HL-60 (cell line): Measurements from ENCODE around the gene TIE1.

ENCODE experiments used
- CTCF ChIP-seq: IDR thresholded peaks from one replicate; pipeline ENCODE4 v1.5.1; 2011; ENCODE audit warnings: low read length, control low read depth, inconsistent platforms; ENCODE audit not compliant: insufficient read depth
- GABPA ChIP-seq: IDR thresholded peaks from 2 replicates; pipeline ENCODE4 v1.6.1; 2012; ENCODE audit warnings: low read depth
- TF ChIP-seq, protein P1 (sequence below): IDR thresholded peaks from 2 replicates; pipeline ENCODE4 v1.6.1; 2012; ENCODE audit warnings: low read depth; ENCODE audit not compliant: insufficient replicate concordance

- TF ChIP-seq GABPA (no peak; the same call in 1 of the 2 replicates), CTCF (peak; percentile 20)
- TF ChIP-seq, protein P1, sequence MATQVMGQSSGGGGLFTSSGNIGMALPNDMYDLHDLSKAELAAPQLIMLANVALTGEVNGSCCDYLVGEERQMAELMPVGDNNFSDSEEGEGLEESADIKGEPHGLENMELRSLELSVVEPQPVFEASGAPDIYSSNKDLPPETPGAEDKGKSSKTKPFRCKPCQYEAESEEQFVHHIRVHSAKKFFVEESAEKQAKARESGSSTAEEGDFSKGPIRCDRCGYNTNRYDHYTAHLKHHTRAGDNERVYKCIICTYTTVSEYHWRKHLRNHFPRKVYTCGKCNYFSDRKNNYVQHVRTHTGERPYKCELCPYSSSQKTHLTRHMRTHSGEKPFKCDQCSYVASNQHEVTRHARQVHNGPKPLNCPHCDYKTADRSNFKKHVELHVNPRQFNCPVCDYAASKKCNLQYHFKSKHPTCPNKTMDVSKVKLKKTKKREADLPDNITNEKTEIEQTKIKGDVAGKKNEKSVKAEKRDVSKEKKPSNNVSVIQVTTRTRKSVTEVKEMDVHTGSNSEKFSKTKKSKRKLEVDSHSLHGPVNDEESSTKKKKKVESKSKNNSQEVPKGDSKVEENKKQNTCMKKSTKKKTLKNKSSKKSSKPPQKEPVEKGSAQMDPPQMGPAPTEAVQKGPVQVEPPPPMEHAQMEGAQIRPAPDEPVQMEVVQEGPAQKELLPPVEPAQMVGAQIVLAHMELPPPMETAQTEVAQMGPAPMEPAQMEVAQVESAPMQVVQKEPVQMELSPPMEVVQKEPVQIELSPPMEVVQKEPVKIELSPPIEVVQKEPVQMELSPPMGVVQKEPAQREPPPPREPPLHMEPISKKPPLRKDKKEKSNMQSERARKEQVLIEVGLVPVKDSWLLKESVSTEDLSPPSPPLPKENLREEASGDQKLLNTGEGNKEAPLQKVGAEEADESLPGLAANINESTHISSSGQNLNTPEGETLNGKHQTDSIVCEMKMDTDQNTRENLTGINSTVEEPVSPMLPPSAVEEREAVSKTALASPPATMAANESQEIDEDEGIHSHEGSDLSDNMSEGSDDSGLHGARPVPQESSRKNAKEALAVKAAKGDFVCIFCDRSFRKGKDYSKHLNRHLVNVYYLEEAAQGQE: no peak
Measured at GRCh38 chr1:43367904-43368645, 67.3 kb downstream of the TIE1 start, which contains the start of gene ELOVL1.
